Measurements from ENCODE around the gene PLA2G12B. TPM values are rescaled to one million over a fixed set of nuclear protein-coding genes. Genes with fewer than 3 reads are reported as not detected.

Gene PLA2G12B
- total RNA-seq, 1 experiment from 2014 or later, result 16.8 TPM

- TF ChIP-seq CTCF (IDR thresholded peaks at IDR 0.05; ENCODE audit: insufficient read depth in 1 of 2, low read depth in 1 of 2, low read length in 1 of 2, severe bottlenecking in 1 of 2, unreplicated experiment in 1 of 2), result no peak
- Mint-ChIP-seq H3K27me3 (ENCODE audit: insufficient read depth, unreplicated experiment) (no peaks in the 10 kb centered on the region), H3K9me3 (ENCODE audit: unreplicated experiment) (no peaks in the 10 kb centered on the region), H3K4me3 (ENCODE audit: unreplicated experiment) (no peak overlapping the region), H3K4me1 (ENCODE audit: low read depth, unreplicated experiment) (no peaks in the 10 kb centered on the region), H3K27ac (ENCODE audit: unreplicated experiment) (no peak overlapping the region), H3K36me3 (ENCODE audit: insufficient read depth, unreplicated experiment) (peaks cover 17% of the 10 kb centered on the region)
- ChIA-PET CTCF (no interaction called here), POLR2A (no interaction called here)
- Histone ChIP-seq H3K9me3 (no peaks in the 10 kb centered on the region), H3K27me3 (replicated peaks; ENCODE audit: control insufficient read depth, insufficient read depth, low read length) (no peaks in the 10 kb centered on the region), H3K36me3 (ENCODE audit: control insufficient read depth, insufficient read depth, low read length) (no peaks in the 10 kb centered on the region), H3K4me3 (ENCODE audit: low read depth, low read length) (no peak overlapping the region), H3K4me1 (no peaks in the 10 kb centered on the region)
- DNase-seq, result no peak
- no TSS peak for BruUV-seq (replicated peaks)
- intact Hi-C loops (cut with micrococcal nuclease; ENCODE audit: unreplicated experiment), result no loop called here
Measured at GRCh38 chr10:72890086-72890485, 64.5 kb downstream of the PLA2G12B start.

GRCh38 chr10:72889391-72889831, 65.2 kb downstream of the PLA2G12B start:
- Mint-ChIP-seq H3K4me1 (ENCODE audit: low read depth, unreplicated experiment) (no peaks in the 10 kb centered on the region), H3K27me3 (ENCODE audit: insufficient read depth, unreplicated experiment) (no peaks in the 10 kb centered on the region), H3K4me3 (ENCODE audit: unreplicated experiment) (no peak overlapping the region), H3K9me3 (ENCODE audit: unreplicated experiment) (no peaks in the 10 kb centered on the region), H3K27ac (ENCODE audit: unreplicated experiment) (no peak overlapping the region), H3K36me3 (ENCODE audit: insufficient read depth, unreplicated experiment) (peaks cover 17% of the 10 kb centered on the region)
- no peaks in the 10 kb centered on the region for H3K4me1 ChIP-seq
- H3K4me3 ChIP-seq (ENCODE audit: low read depth, low read length), result no peak overlapping the region
- DNase-seq, result no peak
- no TSS peak for BruUV-seq (replicated peaks)
- CTCF ChIA-PET, result no interaction called here
- TF ChIP-seq CTCF (IDR thresholded peaks at IDR 0.05; ENCODE audit: insufficient read depth in 1 of 2, low read depth in 1 of 2, low read length in 1 of 2, severe bottlenecking in 1 of 2, unreplicated experiment in 1 of 2), result no peak
- H3K27me3 ChIP-seq (replicated peaks; ENCODE audit: control insufficient read depth, insufficient read depth, low read length), result no peaks in the 10 kb centered on the region
- intact Hi-C loops (cut with micrococcal nuclease; ENCODE audit: unreplicated experiment), result no loop called here
- H3K9me3 ChIP-seq, result no peaks in the 10 kb centered on the region
- H3K36me3 ChIP-seq (ENCODE audit: control insufficient read depth, insufficient read depth, low read length), result no peaks in the 10 kb centered on the region
- POLR2A ChIA-PET, result no interaction called here

GRCh38 chr10:72888151-72888638, 66.4 kb downstream of the PLA2G12B start:
- Histone ChIP-seq H3K4me3 (ENCODE audit: low read depth, low read length) (no peak overlapping the region), H3K4me1 (no peaks in the 10 kb centered on the region), H3K9me3 (no peaks in the 10 kb centered on the region), H3K36me3 (ENCODE audit: control insufficient read depth, insufficient read depth, low read length) (no peaks in the 10 kb centered on the region), H3K27me3 (replicated peaks; ENCODE audit: control insufficient read depth, insufficient read depth, low read length) (no peaks in the 10 kb centered on the region)
- H3K27me3 Mint-ChIP-seq (ENCODE audit: insufficient read depth, unreplicated experiment), result no peaks in the 10 kb centered on the region
- intact Hi-C loops (cut with micrococcal nuclease; ENCODE audit: unreplicated experiment), result no loop called here
- no peak overlapping the region for H3K4me3 Mint-ChIP-seq (ENCODE audit: unreplicated experiment)
- no peak overlapping the region for H3K27ac Mint-ChIP-seq (ENCODE audit: unreplicated experiment)
- POLR2A ChIA-PET, result no interaction called here
- no peaks in the 10 kb centered on the region for H3K4me1 Mint-ChIP-seq (ENCODE audit: low read depth, unreplicated experiment)
- BruUV-seq (replicated peaks), result no TSS peak
- DNase-seq, result no peak
- CTCF ChIA-PET, result no interaction called here
- H3K36me3 Mint-ChIP-seq (ENCODE audit: insufficient read depth, unreplicated experiment), result peaks cover 25% of the 10 kb centered on the region
- TF ChIP-seq CTCF (IDR thresholded peaks at IDR 0.05; ENCODE audit: insufficient read depth in 1 of 2, low read depth in 1 of 2, low read length in 1 of 2, severe bottlenecking in 1 of 2, unreplicated experiment in 1 of 2), result no peak
- H3K9me3 Mint-ChIP-seq (ENCODE audit: unreplicated experiment), result no peaks in the 10 kb centered on the region
